ENCODE data around the gene ZNF608. TPM values are rescaled to one million over a fixed set of nuclear protein-coding genes. Genes with fewer than 3 reads are reported as not detected.

The ZNF608 gene
- total RNA-seq, 1 donor from 2014 or later = 29.6 TPM

- DNase-seq (ENCODE audit: low spot score) = no peak
These were observed 7.5 kb downstream of the ZNF608 start for GRCh38 chr5:124738681-124739633.

DNA sequence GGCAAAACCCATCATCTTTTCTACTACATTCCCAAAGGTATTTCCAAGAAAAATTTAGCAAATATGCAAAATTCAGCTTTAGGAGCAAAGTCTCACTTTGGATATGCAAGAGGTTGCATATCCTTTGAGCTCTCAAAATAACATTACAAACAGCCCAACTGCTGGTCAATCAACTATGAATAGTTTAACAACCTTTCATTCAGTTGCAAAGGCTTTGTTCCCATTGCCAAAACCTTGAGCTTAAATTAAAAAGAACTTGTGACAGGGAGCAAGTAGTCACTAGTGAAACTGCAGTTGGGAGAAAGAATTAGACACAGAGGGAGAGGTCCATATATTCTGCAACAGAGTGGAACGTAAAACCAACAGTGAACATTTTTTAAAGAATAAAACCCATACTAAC, 8.8 kb downstream of the ZNF608 start:
- DNase-seq (ENCODE audit: low spot score) = no peak

DNA sequence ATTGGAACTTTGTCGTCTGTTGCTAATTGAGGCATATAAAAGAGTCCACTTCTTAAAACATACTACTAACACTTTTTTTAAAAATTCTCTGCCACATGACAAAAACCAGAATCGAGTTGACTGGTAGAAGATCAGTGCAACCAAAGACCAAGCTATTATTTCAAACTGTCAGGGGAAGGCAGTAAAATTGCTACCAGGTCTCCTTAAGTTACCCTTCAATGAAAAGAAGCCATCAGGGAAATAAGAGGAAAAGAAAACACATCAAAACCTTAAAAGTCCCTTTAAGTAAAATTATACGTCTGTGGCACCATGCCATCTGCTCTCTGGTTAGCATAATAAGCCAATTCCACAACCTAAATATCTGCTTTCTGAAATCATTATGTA, 9.6 kb downstream of the ZNF608 start:
- DNase-seq (ENCODE audit: low spot score) = no peak

DNA sequence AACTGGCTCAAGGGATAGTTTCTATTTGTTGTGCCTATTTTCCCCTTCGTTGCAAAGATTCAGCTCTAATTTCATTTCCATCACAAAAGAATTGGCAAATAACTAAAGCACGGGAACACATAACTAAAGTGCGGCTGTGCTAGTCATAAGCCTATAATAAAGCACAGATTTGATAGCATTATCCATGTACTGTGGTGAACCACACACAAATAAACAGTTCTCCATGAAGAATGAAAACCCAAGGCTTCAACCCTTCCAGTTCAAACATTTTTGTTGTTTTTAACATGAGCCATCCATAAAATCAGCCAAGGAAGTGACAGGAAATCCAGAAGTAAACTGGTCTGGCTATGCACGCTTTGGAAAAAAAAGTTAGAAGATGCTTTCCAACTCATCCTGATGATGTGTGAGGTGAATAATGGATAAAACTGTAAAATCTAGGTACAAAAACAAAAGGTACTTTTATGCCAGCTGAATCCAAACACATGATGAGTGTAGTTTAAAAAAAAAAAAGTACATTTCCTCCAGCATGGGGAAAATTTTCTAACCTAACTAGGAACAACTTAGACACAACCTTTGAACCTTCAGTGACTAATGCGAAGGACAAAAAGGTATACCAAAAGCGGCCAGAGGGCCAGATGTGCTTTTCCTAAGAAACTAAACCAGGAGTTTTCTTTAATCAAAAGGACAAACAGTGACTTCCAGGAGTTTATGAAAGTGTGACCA, 10.2 kb downstream of the ZNF608 start:
- DNase-seq (ENCODE audit: low spot score) = no peak

DNA sequence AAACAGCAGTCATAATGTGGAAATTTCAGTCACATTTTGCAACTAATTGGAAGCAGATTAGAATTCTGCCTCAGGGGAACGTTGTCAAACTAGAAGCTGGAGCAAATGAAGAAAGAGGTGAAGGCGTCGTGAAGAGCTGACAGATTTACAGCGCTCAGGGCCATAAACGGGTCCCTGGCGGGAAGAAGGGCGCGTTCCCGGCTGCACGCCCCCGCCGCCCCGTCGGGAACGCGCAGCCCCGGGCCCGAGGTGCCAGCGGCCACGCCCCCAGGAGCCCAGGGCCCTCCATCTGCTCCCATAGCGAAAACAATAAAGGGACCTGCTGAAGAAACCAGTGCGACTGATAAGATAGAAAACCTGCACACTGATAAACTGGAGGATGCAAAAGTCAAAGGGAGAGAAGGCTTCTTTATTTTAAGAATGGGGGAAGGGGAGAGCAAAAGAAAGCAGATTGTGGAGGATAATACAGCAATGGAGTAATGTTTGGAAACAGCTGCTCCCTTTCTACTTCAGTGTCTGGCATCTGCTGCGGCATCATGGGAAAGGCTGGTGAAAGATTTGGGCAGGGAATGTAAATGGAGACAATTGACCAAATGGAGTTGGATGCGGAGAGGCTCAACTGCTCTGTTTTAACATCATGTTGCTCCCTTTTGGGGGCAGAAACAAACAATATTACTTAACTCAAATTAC, 11.1 kb downstream of the ZNF608 start:
- no peak for DNase-seq (ENCODE audit: low spot score)

GRCh38 chr5:124734574-124735168, 11.8 kb downstream of the ZNF608 start:
- DNase-seq (ENCODE audit: low spot score) = no peak

- DNase-seq (ENCODE audit: low spot score) = no peak
These were observed 13.1 kb downstream of the ZNF608 start for GRCh38 chr5:124733329-124733650.

GRCh38 chr5:124732428-124733328, 13.8 kb downstream of the ZNF608 start:
- no peak for DNase-seq (ENCODE audit: low spot score)

DNA sequence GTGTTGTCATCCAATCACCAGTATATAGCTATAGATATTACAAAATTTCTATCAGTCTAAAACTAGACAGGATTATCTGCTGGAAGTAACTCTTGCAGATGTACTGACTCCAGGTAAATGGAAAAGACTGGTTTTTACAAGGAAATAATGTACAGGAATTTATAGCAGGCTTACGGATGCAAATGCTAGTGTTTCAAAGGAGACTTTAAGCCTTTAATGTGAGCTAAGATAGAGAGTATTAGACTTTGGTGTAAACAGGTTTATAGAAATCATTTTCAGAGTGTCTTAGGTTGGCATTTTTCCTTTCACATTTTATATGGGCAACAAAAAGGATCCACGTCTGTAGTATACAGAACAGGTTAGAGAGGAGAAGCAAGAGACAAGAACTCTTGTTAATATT, 16.1 kb downstream of the ZNF608 start:
- DNase-seq (ENCODE audit: low spot score) = no peak

- DNase-seq (ENCODE audit: low spot score) = no peak
These were observed 16.6 kb downstream of the ZNF608 start for GRCh38 chr5:124729720-124730359.

- no peak for DNase-seq (ENCODE audit: low spot score)
These were observed 17.5 kb downstream of the ZNF608 start for GRCh38 chr5:124728968-124729332.

GRCh38 chr5:124728331-124728967, 18.0 kb downstream of the ZNF608 start:
- no peak for DNase-seq (ENCODE audit: low spot score)

- no peak for DNase-seq (ENCODE audit: low spot score)
These were observed 19.6 kb downstream of the ZNF608 start for GRCh38 chr5:124726631-124727362.

DNA sequence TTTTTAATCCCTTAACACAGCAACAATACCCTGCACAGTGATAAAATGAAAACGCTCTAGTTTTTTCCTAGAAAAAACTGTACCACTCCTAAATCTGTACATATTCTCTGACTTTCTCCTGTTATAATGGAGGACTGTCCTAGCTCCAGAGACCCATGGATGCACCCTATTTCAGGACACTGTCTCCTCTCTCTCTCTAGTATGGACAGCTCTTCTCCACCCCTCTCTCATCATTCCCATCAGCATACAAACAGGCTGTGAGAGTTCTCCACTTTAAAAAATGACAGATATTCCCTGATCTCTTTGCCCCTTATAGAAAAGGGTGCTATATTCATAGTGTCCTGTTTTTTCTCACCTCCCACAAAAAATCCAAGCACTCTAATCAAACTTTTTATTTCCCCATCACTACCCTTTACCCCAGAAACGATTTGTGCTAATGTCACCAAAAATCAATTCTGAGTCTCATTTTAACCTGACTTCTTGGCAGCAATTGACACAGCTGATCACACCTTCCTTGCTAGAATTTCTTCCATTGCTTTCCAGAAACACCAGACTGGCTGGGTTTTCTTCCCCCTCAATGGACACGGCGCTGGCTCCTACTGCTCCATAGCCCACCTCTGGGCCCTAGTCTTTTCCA, 20.7 kb downstream of the ZNF608 start:
- DNase-seq (ENCODE audit: low spot score) = no peak

DNA sequence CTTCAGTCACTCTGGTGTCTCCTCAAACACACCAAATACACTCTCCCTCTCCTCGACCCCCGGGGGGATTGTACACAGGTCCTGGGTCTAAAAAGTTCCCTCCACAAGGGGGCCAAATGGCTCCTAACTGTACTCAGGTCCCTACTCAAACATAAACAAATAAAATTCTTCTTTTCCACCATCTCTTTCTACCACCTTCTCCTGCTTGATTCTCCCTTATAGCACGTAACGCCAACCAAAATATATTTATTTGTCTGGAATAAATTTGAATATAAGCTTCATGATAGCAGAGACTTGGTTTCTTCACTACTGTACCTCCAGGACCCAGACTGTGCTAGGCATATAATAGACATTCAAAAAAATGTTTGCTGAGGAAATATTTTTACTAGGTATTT, 21.4 kb downstream of the ZNF608 start:
- no peak for DNase-seq (ENCODE audit: low spot score)

DNA sequence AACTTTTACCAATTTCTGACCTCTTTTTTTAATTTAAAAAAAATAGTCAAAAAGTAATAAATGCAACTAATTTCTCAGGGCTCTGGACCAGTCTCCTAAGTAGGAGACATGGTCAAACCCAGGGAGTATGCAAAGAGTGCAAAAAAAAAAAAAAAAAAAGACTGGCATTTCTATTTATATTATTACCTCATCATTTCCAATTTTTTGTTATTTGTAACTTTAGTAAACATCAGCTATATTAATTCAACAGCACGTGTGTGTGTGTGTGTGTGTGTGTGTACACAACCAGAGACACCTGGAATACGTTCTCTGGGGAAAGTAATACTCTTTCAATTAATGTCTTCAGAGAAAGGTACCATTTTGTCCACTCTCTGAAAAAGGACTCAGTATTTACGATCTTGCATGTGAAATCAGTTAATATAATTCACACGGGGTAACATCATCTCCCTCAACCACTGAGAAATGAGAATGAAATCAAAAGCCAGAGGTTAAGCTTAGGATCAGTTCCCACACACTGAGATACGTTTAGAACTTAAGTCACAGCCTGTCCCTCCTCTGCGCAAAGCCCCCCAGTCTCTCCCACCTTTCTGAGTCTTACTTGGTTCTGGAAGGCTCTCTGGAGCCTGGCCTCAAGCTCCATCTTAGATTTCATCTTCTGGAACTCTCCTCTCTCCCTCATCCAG, 21.9 kb downstream of the ZNF608 start:
- DNase-seq (ENCODE audit: low spot score) = no peak

DNA sequence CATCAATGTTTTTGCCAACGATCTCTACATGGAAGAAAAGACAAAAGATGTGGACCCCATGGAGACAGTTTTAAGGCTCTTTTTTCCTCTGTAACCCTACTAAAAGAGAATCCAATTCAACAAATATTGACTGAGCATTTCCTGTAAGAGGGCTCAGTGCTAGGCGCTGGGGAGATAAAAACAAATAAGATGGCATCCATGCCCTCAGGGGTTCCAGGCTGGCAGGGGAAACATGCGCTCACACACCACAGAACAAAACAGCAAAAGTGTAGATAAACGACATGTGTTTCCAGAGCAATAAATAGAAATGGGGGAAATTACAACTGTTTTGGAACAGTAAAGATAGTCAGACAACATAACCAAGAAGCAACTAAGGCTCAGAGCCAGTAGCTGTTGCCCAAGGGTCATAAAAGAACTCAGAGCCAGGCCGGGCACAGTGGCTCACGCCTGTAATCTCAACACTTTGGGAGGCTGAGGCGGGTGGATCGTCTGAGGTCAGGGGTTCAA, 25.2 kb downstream of the ZNF608 start:
- no peak for DNase-seq (ENCODE audit: low spot score)

GRCh38 chr5:124720593-124720992, 25.8 kb downstream of the ZNF608 start:
- no peak for DNase-seq (ENCODE audit: low spot score)

Data from ureter (tissue), 1 donor.